Cardiac fibroblast (primary cell): ENCODE data around the gene PRR15L.
A peak's percentile ranks its signal among the peaks of the same experiment; 100 is the strongest.

Experiments
- DNase-seq, 2 donors: peaks; one replicate each; pipeline versions ENCODE4 v3.0.0 to v3.0.0-alpha.2; 2010; ENCODE audit warnings: low read depth in 2 of 2
- H3K4me3 ChIP-seq, 2 donors: replicated peaks in 1 of 2; 1 replicate in 1 of 2; 2 replicates in 1 of 2; pipeline ENCODE4 v1.5.1; 2011; ENCODE audit warnings: low read depth in 2 of 2, low read length in 2 of 2, mild to moderate bottlenecking in 2 of 2, moderate library complexity in 1 of 2
- CTCF ChIP-seq: IDR thresholded peaks from one replicate; pipeline ENCODE4 v1.5.1; 2011; ENCODE audit warnings: low read depth, mild to moderate bottlenecking, low read length, inconsistent platforms

PRR15L gene

GRCh38 chr17:47905221-47905733 is 52.4 kb downstream of the PRR15L start:
- DNase-seq, result peak; percentile 71 to 92
- no peak for TF ChIP-seq CTCF
- no peak overlapping the region for H3K4me3 ChIP-seq

- DNase-seq, result no peak
- no peak for TF ChIP-seq CTCF
- H3K4me3 ChIP-seq, result no peak overlapping the region
Measured at GRCh38 chr17:47902039-47902744, 55.5 kb downstream of the PRR15L start.
